HG02759 (cell line): Measurements from ENCODE around the gene AKT2.
A peak's percentile ranks its signal among the peaks of the same experiment; 100 is the strongest.
"Not testable (repeated sequence)": the region's sequence is repeated elsewhere in the genome, so short reads cannot be mapped to it uniquely, and the experiment has no call there.

ENCODE experiments used
- ATAC-seq: cut with Tn5 transposase; IDR thresholded peaks from one replicate; pipeline ENCODE4 v1.9.1; 2021; ENCODE audit warnings: mild to moderate bottlenecking, moderate library complexity; ENCODE audit not compliant: unreplicated experiment

Gene AKT2

DNA sequence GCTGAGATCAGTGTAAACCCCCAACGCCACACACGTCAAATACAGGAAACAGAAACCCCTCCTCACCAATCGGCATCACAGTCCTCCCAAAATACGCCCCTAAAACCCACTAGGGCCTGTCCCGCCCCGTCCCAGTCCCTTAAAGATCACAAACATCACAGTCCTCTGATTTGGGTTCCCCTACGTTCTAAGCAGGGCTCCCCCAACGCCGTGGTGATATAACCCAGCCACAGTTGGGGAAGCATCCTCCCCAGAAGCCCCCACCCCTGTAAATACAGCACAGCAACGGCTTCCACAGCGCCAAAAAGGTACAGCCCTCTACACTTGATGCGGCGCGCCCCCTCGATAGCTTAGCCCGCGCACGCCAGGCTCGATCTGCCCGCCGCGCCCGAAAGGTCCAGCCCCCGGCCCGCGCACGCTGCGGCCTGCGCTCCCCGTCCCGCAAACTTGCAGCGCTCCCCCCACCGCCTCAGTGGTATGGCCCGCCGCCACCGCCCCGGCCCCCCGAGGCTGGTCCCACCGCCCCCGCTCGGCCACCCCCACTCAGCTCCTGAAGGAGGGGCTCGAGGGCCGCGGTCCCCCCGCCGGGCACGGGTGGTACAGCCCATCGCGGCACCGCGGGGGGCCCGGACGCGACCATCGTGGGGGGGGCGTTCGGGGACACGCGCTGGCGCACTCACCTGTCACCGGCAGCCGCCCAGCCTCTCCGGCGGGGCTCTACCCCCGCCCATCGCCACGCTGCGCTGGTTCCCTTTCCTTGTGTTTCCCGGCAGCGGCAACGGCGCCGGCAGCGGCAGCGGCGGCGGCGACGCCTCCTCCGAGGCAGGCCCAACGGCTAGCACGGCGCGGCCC, at the start of gene AKT2:
Gene AKT2 (minus strand): TSS at position 845 of the 852 bp plus-strand sequence. CDS start 20,078 bp downstream, outside the sequence.
- peak; percentile 32 for ATAC-seq

DNA sequence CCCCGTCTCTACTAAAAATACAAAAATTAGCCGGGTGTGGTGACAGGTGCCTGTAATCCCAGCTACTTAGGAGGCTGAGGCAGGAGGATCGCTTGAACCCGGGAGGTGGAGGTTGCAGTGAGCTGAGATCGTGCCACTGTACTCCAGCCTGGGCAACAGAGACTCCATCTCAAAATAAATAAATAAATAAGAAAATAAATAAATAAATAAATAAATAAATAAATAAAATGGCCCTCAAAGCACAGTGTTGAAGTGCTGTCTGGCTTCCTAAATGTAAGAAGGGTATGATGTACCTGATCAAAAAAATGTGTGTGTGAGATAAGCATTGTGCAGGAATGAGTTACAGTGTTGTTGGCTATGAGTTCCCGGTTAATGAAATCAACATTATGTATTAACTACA, 47.9 kb upstream of the AKT2 start:
- ATAC-seq: not testable (repeated sequence)

DNA sequence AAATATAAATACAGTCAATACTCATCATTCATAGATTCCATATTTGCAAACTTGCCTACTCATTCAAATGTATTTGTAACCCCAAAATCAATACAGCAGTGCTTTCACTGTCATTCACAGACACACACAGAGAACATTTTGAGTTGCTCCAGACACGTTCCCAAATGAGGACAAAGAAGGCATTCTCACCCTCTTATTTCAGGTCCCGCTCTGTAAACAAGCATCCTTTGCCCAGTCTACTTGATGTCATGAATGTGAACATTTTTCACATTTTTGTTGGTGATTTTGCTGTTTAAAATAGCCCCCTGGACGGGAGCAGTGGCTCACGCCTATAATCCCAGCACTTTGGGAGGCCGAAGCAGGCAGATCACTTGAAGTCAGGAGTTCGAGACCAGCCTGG, 47.5 kb upstream of the AKT2 start:
- no peak for ATAC-seq

DNA sequence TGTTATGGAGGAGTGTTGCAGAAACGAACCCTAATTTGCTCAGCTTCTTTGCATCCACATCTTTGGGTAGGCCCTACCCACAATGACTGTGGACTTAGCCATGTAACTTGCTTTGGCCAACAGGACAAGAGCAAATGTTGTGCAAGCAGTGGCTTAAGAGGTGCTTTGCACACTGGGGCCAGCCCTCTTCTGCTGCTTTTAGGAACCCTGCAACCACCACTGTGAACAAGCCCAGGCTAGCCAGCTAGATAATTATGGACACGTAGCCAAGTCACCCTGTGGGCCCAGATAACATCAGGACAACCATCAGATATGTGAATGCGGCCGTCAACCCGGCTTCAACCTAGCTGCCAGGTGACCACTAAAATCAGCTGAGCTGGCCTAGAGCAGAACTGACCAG, 45.9 kb upstream of the AKT2 start:
- ATAC-seq: no peak

DNA sequence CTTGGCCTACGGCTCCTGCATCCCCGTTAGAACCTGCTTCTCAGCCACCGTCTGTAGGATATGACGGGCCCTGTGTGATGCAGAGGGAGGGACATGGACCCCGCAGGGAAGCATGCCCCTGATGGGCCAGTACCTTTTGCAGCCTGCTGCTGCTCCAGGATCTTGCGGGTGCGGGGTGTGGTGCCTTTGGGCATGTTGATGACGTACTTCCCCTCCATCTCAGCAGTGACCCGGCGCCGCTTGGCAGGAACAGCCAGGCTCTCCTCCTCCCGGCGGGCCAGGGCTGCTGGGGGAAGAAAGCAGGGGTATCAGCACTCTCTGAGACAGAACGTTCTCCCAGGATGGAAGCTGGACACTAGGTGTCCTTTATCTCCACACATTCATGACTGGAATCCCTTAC, 41.1 kb upstream of the AKT2 start:
- no peak for ATAC-seq

DNA sequence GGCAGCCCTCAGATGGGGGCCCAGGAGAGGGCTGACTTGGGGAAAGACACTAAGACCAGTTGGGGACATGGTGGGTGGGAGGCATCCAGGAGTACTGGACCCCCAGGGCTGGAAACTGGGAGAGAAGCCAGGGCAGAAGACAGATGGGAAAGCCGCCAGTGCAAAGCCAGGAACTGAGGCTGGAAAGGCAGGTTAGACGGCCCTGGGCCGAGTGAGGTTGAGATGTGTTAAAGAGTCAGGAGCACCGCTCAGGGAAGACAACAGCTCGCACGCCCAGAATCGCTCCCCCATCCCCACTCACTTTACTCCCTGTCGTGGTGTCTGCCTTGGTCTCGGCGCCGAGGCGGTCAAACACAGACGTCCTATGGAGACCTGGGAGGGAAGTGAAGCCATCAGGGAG, 38.6 kb upstream of the AKT2 start:
- ATAC-seq: no peak

DNA sequence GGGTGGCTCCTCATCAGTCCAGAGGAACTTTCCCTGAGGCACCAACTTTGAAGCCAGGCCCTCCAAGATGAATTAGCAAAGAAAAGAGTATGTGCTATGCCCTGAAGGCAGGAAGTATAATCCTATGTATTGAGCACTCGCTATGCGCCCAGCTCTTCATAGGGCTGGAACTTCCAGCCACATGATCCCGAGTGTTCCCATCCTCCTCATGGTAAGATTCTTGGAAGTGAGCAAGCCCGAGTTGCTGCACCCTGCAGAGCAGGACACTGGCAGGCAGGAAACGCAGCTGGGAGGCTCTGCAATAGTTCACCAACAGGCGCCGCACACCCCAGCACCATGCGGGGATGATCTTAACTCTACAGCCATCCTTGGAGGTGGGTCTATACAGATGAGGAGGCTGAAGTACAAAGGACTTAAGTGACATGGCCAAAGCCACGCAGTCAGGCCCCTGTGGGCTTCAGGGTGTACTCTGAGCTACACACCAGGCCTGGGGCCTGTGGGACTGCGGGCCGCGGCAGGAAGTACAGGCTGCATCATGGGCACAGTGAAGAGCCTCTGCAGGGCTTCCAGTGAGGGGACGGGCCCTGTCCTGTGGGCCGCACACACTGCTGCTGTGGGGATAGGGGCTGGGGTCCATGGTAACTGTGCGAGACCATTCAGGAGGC, 37.9 kb upstream of the AKT2 start:
- no peak for ATAC-seq

DNA sequence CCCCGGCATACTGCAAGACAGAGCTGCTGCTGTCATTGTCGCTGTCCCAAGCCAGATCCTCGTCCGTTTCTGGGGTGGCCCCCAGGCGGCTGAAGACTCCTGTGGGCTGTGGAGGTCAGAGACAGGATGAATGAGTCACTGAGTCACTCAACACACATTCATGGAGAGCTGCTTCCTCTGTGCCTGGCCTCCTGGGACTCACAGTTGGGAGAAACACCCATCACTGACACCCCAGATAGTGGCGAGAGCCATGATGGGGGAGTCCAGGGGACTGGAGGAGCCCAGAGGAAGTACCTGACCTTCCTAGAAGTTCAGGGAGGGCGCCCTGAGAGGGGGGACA, 37.1 kb upstream of the AKT2 start:
- no peak for ATAC-seq

DNA sequence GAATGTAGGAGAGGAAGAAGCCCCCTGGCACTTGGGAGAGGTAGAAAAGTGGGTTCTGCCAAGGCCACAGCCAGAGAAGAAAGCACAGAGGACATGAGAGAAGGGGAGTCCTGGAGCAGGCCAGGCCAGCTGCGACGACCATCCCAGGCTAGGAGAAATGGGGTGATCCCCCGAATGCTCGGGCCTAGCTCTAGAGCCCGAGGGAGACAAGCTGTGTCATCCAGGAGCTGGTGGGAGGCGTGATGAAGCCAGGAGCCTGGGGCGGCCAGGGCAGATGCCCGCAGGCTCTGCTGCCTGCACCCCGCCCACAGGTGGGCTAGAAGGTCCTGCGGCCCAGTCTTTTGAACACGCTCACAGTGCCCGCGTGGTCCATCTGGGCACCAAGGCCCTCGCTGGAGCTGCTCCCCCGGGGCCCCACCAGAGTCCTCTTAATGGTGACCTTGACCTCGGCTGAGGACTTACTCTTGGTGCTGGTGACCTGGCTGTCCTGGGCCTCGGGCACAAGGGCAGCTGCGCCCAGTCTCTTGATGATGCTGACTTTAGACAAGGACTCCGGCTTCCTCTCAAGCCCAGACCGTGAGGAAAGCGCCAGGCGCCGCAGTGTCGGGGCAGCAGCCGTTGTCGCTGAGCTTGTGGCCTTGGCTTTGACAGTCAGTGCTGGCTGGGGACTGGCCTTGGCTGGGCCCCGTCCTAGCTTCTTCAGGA, 36.6 kb upstream of the AKT2 start:
- no peak for ATAC-seq

DNA sequence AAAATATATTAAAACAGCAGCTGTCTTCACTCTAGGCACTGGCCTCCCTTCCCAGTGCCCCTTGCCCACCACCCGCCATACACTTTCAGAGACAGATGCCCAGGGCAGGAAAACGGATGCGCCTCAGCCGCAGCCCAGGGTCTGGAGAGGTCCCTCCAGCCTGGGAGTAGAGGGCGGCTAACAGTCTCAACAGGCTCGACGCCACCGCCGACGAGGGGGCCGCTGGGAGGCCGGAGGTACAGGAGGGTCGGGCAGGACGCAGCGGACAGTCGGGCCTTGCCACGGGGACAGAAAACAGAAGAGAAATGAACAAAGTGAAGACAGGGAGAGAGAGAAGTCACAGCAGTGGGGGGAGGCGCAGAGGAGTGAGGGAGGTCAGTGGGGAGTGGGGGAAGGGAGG, 35.9 kb upstream of the AKT2 start:
- ATAC-seq: no peak

DNA sequence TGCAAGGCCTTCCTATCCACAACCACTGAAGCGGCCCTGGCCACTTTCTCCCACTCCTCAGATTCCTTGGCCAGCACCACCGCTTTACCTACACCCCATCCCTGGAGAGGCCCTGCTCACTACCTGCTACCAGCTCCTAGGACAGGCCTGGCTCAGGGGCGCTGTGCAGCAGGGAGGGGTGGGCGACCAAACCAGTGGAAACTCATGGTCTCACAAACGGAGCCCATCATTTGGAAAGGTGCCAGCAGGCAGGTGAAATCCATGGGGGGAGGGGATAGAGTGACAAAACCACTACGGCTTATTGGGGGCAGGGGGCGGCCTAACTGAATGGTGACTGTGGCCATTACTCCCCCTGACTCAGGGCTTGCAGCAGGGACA, 35.4 kb upstream of the AKT2 start:
- ATAC-seq: no peak

DNA sequence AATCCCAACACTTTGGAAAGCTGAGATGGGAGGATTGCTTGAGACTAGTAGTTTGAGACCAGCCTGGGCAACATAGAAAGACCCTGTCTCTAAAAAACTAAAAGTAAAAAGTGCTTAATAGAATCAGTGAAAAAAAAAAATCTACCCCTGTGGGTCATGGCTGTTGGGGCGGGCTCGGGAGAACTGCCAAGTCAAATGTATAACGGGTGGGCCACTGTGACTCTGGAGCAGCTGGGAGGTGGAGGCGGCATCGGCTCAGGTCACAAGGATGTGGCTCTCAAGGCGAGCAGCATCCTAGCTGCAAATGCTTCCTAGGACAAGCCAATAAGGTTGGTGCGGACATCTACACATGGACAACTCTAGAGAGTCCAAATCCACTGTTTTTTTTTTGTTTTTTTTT, 32.2 kb upstream of the AKT2 start:
- ATAC-seq: no peak

DNA sequence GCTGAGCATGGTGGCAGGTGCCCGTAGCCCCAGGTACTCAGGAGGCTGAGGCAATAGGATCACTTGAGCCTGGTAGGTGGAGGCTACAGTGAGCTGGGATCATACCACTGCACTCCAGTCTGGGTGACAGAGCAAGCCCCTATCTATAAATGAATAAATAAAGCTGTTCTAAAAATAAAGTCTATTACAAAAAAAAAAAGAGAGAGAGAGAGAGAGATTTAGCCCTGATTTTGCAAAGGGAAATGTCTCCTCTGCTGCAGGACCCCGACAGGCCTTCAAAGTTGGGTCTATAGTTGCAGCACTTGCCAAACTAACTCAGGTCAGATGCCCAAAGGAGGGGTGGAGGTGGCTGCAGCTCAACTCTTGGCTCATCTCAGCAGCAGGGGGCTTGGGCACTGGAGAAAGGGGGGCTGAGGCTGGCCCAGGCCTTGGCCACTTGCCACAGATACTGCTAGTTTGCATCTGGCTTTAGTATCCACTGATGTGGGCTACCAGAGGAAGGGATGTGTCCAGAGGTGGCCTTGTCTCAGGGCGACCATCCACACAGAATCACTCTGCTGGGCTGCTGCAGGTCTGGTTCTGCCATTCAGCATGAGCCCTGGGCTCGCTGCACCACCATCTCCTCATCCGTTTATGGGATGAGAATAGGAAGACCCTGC, 30.8 kb upstream of the AKT2 start:
- no peak for ATAC-seq

DNA sequence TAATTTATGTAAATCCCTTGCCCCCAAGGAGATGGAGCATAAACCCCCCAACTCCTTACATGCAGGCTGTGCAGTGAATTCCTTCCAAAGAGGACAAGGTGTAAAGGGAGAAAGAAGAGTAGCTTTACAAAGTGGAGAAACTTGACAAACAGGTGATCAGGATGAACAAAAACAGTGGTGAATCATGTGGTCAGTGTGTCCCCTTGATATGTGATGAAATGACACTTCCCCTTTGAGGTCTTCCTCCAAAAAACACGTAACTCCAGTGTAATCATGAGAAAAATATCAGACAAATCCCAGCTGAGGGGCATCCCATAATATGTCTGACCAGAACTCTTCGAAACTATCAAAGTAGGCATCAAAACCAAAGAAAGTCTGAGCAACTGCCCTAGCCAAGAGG, 29.5 kb upstream of the AKT2 start:
- no peak for ATAC-seq

DNA sequence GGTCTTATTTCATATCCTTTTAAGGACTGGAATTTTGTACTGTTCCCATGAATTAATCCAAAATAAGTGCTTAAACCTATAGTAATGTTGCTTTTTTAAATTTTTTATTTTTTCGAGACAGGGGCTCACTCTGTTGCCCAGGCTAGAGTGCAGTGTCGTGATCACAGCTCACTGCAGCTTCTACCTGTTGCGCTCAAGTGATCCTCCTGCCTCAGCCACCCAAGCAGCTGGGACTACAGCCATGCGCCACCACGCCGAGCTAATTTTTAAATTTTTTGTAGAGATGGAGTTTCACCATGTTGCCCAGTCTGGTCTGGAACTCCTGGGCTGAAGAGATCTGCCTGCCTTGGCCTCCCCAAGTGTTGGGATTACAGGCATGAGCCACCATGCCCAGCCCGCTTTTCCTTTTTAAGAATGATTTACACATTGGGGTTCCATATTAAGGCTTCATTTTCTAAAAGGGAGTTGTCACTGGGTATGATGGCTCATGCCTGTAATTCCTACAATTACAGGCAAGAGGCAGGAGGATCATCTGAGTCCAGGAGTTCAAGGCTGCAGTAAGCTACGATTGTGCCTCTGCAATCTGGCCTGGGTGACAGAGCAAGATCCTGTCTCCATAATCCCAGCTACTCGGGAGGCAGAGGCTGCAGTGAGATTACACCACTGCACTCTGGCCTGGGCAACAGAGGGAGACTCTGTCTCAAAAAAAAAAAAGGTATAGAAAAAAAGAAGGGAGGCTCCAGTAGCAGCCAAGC, 28.3 kb upstream of the AKT2 start:
- no peak for ATAC-seq

DNA sequence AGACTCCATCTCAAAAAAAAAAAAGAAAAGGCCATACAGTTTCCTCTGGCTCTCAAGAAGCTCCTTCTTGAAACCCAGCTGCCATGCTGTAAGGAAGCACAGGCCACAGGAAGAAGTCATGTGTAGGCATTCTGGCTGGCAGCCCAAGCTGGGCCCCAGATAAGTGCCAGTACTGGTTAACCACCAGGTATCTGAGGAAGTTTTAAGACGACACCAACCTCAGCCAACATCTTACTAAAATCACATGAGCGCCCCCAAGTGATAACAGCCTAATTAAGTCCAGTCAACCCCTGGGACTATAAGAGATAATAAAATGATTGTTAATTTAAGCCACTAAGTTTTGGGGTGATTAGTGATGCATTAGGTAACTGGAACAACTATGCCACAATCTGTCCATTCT, 27.4 kb upstream of the AKT2 start:
- no peak for ATAC-seq

DNA sequence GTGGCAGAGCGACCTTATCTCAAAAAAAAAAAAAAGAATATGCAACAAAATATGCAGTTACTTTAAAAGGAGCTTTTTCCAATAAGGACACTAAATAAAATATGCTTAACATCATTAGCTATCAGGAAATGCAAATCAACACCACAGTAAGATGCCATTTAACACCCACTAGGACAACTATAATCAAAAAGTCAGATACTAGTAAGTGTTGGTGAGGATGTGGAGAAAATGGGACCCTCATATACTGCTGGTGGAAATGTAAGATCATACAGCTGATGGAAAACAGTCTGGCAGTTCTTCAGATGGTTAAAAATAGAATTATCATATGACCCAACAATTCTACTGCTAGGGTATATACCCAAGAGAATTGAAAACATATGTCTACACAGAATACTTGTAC, 24.5 kb upstream of the AKT2 start:
- ATAC-seq: no peak

DNA sequence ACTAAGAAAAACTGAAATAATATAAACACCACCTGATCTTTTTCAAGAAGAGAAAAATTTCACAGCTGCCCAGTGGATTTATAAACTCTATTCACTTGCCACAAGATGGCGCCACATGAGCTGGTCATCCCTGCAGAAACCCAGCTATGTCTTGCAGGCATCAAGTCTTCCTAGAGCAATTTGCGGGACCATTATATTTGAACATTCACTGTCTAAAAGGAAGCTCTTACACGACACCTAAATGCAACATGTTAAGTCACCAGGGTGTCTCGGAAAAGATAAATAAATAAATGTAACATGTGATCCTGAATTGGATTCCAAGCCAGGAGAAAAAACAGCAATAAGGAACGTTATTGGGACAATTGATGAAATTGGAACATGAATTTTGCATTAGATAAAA, 20.3 kb upstream of the AKT2 start:
- ATAC-seq: no peak

DNA sequence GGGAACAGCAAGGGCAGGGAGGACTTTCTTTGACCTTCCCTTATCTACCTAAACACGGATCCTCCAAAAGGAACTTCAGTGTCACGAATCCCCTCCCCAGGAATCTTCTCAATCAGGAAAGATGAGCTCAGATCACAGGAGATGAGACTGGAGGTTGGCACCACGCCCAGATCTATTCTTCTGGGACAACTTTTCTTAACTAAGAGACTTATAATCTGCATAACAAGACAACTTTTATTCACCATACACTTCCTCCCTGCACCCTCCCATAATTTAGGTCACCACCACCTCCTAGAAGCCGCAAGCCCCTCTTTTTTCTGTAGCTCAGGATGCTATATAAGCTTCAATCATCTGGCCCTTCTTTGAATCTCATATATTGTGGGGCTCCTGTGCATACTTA, 19.2 kb upstream of the AKT2 start:
- ATAC-seq: no peak

DNA sequence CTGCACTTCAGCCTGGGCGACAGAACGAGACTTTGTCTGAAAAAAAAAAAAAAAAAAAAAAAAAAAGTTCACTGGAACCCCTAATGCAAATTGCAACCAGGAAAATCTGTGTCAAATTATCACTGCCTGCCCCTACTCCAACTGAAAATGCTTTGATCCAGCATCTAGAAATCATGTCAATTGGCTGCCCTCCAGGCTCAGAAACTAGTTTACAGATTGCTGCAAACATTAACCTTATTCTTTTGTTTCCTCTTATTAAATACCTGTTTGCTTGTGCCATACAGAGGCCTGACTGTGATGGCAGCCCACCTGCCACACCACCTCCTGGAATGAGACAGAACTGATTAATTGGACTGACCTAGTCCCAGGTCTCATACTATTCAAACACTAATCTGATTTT, 18.6 kb upstream of the AKT2 start:
- no peak for ATAC-seq
